RPMI8226 (cell line): ENCODE results near the gene GEMIN4.
"Not testable (repeated sequence)": the region's sequence is repeated elsewhere in the genome, so short reads cannot be mapped to it uniquely, and the experiment has no call there.

Experiments used
- DNase-seq: peaks from one replicate; pipeline ENCODE4 v3.0.0-alpha.2; 2015

GEMIN4 gene

DNA sequence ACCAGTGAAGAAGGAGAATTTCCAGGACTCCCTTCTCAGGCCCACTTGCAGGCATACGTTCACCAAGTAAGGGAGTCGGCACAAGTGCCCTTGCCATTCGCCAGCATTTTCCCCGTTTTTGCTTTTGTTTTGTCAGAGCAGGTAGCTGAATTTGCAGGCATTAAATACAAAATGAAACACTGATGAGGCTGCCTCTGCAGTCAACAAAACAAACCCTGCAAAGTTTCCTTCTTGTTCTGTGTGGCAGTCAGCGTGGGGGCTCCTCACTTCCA is 22.2 kb upstream of the GEMIN4 start:
- no peak for DNase-seq

- DNase-seq, result no peak
These were observed 21.6 kb upstream of the GEMIN4 start for GRCh38 chr17:773467-774312.

DNA sequence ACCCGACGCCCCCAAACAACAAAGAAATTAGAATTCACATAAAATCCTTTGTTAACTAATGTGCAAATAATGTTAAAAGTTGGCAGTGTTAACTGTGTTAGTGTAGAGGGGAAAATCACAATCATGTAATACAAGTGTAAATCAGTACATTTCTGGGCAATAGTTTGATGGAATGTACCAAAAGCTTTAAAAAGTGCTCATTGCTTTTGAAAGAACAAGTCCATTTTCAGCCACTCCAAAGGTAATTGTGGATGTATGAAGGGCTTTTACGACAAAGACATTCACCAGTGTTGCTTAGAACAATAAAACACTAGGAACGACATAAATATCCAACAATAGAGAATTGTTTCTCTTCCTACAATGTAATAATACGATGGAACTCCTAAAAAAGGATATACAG is 21.0 kb upstream of the GEMIN4 start:
- DNase-seq, result no peak

DNA sequence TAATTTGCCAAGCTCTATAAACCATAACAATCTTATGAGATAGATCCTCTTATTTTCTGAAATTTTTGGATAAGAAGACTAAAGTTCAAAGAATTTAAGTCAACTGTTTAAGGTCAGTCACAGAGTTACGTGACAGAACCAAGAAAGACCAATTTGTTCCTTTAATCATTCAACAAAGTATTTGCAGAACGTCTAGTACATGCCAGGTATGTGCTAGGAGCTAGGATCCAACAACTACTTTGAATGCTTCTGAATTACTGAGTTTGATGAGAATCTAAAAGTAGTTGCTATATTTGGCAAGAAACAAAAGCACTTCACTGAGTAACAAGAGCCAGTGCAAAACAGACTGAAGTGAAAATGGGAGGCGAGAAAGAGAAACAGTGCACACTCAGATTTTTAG is 15.0 kb upstream of the GEMIN4 start:
- no peak for DNase-seq

GRCh38 chr17:760371-760770 is 8.3 kb upstream of the GEMIN4 start:
- no peak for DNase-seq

DNA sequence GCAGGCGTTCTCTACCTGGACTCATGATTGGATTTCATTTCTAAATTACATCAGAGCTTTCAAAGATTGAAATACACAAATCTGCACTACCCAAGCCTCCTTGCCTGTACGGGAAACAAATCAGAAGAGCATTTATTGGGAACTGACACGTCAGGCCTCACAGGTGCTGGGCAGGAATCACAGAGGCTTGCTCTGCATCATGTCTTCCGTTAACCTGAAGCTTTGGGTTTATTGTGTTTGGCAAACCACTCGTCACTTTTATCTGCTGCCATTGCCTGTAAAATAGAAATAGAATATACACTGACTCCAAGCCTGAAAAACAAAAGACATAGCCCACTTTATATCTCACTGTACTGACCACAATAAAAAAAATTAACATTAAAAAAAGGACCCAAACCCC is 7.9 kb upstream of the GEMIN4 start:
- no peak for DNase-seq

GRCh38 chr17:756010-756567 is 4.0 kb upstream of the GEMIN4 start:
- DNase-seq, result not testable (repeated sequence)

- not testable (repeated sequence) for DNase-seq
These were observed 3.4 kb upstream of the GEMIN4 start for GRCh38 chr17:755319-755961.

DNA sequence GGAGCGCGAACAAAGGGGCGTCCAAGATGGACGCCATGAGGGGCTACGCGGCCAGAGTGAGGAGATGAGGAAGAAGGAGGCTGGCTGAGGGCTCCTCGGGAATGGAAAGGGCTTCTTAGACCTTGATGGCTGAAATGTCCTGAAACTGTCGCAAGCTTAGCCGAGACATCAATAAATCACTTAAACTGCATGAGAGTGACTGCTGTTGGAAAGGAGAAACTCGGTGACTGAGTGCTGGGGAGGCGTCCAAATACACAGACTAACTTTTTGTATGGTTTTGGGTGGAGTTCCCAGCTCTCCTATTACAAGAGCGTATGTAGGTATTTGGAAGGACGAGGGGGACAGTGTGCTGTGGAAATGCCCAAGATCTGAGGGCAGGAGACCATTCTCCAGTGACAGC is 1.4 kb upstream of the GEMIN4 start:
- no peak for DNase-seq

DNA sequence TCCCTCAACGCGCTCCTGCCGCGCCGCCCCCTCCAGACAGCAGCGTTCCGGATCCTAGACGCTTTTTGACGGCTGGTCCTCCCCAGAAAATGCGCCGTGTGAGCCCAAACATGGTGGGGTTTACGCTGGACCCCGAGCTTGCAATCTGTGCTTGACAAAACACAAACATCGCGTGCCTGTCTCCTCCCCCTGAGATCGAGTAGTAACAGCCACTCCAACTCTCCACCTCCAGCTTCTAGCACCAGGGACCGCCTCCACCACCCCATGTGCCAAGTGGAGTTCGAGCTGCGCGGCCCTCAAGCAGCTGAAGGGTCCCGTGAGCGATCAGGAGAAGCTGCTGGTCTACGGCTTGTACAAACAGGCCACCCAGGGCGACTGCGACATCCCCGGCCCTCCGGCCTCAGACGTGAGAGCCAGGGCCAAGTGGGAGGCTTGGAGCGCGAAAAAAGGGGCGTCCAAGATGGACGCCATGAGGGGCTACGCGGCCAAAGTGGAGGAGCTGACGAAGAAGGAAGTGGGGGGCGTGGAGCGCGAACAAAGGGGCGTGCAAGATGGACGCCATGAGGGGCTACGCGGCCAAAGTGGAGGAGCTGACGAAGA is 656 bp upstream of the GEMIN4 start:
- no peak for DNase-seq

- peak; percentile 39 for DNase-seq
These were observed 629 bp downstream of the GEMIN4 start for GRCh38 chr17:751269-752001.

DNA sequence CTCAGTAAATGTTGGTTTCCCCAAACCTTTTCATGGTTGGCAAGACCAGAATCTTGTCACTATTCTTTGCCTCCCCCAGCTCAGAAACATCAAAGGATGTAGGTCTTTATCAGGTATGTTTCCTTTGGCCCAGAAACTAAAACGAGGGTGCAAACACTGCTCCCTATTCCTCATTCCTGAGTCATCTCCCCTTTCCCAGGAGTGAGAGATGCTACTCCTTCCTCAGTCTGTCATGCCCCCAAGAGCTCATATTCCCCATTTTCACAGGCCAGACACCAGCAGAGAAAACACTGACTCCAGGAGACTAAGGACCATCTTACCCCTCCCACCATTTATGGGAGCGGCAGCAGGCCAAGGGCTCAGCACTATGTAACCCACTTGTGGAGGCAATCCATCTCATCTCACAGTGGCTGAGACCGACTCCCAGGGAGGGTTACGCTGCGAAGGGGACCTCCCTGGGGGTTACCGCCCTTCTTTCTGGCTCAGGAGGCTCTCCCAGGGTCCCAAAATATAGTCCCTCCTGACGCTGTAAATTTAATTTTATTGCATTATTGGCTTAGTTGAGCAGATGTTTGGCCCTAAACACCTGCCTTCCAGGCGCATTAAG is 1.5 kb downstream of the GEMIN4 start:
- no peak for DNase-seq

DNA sequence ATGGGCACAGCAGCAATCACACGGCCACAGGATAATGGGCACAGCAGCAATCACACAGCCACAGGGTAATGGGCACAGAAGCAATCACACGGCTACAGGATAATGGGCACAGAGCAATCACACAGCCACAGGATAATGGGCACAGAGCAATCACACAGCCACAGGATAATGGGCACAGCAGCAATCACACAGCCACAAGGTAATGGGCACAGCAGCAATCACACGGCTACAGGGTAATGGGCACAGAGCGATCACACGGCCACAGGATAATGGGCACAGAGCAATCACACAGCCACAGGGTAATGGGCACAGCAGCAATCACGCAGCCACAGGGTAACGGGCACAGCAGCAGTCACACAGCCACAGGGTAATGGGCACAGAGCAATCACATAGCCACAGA is 2.7 kb downstream of the GEMIN4 start:
- not testable (repeated sequence) for DNase-seq

DNA sequence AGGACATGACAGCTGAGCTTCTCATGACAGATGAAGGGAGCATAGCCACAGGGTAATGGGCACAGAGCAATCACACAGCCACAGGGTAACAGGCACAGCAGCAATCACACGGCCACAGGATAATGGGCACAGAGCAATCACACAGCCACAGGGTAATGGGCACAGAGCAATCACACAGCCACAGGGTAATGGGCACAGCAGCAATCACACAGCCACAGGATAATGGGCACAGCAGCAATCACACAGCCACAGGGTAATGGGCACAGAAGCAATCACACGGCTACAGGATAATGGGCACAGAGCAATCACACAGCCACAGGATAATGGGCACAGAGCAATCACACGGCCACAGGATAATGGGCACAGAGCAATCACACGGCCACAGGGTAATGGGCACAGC is 3.5 kb downstream of the GEMIN4 start:
- not testable (repeated sequence) for DNase-seq

DNA sequence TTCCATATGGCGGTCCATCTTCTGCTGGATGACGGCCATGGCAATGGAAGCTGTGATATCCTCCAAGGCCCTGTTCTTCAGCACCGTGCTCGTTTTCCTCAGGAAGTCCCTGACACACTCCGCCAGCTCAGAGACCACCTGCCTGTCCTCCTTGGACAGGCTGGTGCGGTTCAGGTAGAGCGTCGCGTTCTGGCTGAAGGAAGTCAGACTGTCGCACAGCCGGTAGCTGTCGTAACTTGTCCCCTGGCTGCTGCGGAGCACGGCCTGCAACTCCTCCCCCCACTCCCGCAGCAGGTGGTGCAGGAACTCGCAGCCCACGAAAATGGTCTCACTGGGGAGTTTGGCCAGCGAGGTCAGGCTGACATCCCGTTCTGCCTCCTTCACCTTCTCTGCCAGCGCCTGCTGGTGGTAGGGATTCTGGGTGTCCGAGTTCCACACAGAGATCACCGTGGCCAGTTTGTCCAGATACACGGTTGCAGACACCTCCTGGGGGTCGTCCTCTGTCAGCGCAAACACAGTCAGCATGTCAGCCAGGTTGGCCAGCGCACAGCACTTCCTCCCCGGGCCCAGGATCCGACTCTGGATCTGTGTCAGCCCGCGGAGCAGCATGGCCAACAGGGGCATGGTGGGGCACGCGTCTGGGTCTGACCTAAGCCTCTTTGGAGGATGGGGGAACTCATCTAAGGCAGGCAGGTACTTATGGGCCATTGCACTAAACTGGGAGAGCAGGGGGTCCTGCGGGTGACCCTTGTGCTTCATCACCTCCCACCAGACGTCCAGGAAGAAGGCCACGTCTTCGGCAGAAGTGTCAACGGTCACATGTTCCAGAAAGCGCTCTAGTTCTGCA is 5.1 kb downstream of the GEMIN4 start:
- no peak for DNase-seq

DNA sequence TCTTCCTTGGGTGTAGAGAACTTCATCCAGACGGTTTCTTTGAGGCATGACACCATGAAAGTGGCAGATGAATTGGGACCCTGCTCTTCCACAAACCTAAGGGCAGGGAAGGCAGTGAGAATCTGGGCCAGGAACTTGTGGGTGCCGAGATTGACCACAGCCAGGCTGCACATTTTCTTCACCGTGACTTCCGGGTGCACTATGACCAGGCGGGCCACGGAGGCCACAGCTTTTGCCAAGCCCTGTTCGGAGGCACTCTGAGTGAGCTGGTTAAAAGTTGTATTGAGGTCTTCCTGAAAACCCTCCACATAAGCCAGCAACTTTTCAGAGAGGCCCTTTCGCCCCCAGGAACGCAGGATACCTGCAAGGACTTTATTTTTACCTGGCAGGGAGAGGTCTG is 5.9 kb downstream of the GEMIN4 start:
- no peak for DNase-seq

- no peak for DNase-seq
These were observed 6.7 kb downstream of the GEMIN4 start for GRCh38 chr17:745406-745805.

DNA sequence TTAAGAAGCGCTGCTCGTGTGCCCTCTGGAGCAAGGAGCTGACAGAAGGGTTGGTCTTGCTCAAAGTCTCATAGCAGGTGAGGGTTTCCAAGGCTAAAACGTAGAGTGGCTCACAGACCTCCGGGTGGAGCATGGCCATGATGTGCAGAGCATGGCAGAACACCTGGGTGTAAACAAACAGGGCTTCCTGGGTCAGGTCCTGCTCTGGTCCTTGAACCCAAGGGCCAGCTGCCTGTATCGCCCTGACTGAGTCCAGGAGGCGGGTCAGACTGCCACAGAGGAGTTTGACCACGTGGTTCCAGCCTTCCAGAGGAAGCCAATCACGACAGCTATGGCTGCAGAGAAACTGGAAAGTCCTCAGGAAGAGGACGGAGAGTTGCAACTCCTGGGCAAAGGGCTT is 7.1 kb downstream of the GEMIN4 start:
- DNase-seq, result no peak

DNA sequence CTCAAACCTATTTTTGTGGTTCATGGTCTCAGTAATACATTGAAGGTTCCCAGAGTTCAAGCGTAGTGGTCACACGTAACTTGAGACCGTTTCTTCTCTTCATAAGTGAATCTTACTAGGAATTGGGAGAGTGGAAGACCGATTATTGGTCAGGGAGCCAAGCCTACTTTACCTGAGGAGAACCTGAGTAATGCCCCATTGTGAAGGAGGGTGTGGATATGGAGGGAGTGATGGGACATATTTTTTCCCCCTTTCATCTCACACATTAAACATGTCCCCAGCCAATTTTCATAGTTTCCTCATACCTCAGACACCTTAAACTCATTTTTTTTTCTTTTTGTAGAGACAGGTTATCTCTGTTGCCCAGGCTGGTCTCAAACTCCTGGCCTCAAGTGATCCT is 8.9 kb downstream of the GEMIN4 start:
- DNase-seq, result no peak

DNA sequence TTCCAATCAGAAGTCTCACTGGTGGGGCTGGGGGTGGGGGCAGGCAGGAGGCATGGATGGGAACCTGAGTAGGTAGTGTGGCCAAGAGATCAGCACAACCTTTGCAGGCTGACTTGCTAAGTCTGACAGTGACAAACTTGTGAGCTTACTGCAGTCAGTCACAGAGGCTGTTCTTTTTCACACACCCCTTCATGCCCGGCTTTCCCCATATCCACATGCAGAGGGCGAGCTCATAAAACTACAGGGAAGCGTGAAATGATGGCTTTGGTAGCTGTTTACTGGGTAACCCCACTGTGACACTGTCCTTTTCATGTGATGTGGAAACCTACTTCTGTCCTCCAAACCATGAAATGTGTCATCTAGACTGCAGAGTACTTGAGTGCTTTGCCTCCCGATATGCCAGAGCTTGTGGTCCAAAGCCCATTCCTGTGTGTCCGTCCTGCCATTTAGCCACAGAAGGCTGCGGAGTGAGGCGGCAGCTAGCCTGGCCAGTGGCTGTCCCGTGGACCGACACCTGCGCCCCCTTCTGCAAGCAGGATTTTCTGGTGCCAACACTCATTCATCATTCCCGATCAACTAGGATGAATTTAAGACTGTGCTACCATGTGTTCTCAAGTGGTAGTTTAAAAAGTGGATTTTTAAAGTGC is 9.8 kb downstream of the GEMIN4 start:
- no peak for DNase-seq

DNA sequence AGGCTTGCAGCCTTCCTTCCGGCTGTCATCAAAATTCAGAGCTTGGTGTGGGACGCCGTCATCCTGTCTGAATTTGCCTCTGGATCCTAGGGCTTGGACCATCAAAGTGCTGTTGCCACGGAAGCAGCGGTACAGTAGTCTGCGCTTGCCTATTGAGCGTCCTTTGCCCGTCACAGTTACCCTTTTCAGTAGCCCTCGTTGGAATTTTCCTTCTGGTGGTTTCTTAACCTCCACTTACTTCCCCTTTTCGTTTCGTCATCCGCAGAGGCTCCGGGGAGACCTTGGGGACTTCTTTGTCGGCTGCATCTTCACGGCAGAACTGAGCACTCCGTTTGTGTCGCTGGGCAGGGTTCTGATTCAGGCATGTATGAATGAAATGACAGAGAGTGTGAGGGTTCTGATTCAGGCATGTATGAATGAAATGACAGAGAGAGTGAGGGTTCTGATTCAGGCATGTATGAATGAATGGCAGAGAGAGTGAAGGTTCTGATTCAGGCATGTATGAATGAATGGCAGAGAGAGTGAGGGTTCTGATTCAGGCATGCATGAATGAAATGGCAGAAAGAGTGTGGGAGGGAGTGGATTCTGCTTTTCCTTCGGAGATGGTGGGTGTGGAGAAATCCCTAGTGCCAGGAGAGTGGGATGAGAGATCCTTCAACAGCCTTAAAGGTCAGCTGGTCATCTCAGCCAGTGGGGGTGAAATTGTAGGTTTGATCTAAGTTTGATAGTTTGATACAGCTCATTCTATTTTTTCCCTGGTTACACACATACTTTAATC is 11.6 kb downstream of the GEMIN4 start:
- DNase-seq, result peak; percentile 7
